Astrocyte (in vitro differentiated cells and primary cell): ENCODE measurements around the gene ZNF286A.
"Not testable (repeated sequence)": the region's sequence is repeated elsewhere in the genome, so short reads cannot be mapped to it uniquely, and the experiment has no call there.

Experiments
- EZH2 ChIP-seq: IDR thresholded peaks from 2 replicates; pipeline ENCODE4 v1.6.1; 2012; ENCODE audit warnings: mild to moderate bottlenecking, low read length, inconsistent platforms; ENCODE audit not compliant: insufficient read depth
- TF ChIP-seq, protein P1 (sequence below): IDR thresholded peaks from 2 replicates; pipeline ENCODE4 v1.5.1; 2011; ENCODE audit warnings: low read depth, mild to moderate bottlenecking, inconsistent platforms, low read length, moderate library complexity; ENCODE audit not compliant: insufficient read depth

DNA sequence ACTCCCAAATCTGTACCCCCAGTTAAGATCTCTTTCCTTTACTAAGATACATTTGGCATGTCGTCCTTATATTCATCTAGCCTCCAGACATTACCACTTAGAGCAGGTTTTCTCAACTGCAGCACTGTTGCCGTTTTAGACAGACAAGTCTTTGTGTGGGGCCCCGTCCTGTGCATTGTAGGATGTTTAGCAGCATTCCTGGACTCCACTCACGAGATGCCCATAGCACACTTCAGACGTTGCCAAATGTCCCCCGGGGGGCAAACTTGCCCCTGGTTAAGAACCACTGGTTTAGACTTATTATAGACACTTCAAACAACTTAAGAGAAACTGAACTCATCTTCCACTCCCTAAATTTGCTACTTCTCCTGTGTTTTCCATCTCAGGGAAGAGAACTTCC lies 23.6 kb upstream of the ZNF286A start:
- TF ChIP-seq, protein P1, sequence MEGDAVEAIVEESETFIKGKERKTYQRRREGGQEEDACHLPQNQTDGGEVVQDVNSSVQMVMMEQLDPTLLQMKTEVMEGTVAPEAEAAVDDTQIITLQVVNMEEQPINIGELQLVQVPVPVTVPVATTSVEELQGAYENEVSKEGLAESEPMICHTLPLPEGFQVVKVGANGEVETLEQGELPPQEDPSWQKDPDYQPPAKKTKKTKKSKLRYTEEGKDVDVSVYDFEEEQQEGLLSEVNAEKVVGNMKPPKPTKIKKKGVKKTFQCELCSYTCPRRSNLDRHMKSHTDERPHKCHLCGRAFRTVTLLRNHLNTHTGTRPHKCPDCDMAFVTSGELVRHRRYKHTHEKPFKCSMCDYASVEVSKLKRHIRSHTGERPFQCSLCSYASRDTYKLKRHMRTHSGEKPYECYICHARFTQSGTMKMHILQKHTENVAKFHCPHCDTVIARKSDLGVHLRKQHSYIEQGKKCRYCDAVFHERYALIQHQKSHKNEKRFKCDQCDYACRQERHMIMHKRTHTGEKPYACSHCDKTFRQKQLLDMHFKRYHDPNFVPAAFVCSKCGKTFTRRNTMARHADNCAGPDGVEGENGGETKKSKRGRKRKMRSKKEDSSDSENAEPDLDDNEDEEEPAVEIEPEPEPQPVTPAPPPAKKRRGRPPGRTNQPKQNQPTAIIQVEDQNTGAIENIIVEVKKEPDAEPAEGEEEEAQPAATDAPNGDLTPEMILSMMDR: not testable (repeated sequence)
- TF ChIP-seq EZH2: not testable (repeated sequence)
